GM18861 (cell line): ENCODE results near the gene ERRFI1.

Source experiments
- ATAC-seq: cut with Tn5 transposase; IDR thresholded peaks from one replicate; pipeline ENCODE4 v1.9.1; 2021; ENCODE audit not compliant: unreplicated experiment

The ERRFI1 gene

DNA sequence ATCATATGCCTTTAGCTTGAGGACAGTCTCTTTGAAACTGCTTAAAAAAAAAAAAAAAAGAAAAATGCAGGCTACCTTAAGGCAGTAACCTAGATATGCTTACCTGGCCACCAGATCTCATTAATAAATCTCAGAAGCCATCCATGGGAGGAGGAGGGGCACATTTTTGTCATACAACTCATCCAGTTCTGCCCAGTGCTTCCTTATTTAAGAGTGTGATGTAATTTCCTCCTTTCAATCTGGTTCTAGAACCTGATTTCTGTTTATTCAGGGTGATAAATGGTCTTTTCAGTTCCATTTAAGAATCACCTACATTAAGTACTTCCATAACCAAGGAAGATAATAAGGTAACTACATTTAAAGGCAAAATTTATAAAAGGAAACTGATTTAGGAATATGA, 6.1 kb downstream of the ERRFI1 start:
- ATAC-seq = no peak

DNA sequence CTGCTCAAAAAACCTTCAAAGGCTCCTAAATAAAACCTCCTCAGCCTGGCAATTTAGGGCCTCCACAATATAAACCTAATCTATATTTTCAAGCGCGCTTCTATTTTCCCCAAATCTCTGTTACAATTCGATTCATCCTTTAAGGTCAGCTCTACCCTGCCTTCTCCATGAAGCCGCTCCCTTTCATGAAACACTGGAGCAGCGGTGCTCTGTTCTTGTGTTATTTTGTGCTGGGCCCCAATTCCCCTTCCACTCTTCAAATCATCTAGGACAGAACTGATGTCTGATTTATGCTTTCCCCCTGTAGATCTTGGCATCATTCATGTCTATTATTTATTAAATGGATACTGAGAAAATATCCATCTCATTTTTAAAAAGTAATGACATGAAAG, 6.9 kb downstream of the ERRFI1 start:
- no peak for ATAC-seq

DNA sequence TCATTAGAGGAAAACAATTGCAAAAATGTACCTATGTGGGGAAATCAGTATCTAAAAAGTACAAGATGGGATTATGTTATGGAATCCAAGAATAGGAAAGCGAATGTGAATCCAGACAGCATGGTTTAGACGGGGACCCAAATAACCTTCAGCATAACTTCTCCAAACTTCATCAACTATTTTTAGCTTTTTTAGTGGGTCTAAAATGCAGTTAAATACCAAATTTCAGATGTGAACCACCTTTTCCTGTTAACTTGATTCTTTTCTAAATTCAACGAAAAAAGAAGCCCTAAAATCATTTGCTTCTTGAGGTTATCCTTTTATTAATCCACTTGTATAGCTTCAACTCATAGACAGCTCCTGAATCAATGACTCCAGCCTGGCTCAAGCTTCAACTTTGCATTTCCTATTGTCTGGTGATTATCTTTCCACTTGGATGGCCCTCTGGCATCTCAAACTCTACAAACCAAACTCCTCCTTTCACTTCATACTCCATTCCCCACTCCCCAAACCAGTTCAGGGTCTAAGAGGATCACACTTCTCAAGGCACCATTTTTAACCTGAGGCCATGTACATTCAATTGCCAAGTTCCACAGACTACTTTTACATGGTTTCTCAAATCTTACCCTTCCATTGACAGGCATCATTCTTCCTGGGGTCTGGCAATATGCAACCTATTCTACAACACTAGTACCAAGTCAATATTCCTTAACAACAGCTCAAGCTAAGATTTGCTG, 7.4 kb downstream of the ERRFI1 start:
- no peak for ATAC-seq

DNA sequence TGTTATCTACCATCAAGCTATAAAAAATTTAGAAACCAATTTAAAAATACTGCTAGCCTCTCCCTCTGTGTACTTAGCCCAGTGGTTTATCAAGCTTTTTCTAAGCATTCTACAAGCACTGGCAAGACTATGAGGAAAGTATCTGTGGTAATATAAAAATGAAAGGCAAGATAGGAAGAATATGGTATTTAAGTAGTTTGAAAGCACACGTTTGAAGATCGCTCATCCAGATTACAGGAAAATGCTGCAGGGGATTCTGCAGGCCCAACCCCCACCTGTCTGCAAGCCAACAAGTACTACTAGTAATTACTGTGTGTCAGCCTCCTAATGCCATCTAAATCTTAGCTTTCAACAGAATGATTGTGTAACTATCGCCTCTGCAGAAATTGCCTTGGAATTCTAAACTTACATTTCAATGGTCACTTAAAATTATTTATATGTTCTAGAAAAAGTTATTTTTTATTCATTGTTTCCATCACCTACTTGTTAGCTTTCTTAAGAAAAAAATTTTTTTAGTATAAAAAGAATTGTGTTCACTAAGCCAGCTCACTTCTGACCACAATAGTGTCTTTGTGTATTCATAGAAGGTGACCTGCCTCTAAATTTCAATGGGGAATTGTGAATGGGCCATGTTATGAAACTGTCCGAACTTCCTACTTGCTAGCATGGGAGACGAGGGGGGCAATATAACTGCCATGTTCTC, 8.5 kb downstream of the ERRFI1 start:
- no peak for ATAC-seq

DNA sequence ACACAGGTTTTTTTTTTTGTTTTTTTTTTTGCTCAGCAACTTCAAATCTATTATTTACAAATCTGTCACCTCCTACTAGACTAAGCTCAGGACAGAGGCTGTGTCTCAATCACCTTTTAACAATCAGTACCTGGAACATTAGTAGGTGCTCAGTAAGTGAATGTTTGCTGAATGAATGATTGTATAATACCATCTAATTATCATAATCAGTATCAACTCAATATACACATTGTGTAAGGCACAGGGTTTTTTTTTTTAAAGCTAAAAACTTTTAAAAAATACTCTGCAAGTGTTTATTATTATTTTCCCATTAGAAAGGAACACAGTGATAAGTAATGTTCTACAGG, 9.2 kb downstream of the ERRFI1 start:
- no peak for ATAC-seq

DNA sequence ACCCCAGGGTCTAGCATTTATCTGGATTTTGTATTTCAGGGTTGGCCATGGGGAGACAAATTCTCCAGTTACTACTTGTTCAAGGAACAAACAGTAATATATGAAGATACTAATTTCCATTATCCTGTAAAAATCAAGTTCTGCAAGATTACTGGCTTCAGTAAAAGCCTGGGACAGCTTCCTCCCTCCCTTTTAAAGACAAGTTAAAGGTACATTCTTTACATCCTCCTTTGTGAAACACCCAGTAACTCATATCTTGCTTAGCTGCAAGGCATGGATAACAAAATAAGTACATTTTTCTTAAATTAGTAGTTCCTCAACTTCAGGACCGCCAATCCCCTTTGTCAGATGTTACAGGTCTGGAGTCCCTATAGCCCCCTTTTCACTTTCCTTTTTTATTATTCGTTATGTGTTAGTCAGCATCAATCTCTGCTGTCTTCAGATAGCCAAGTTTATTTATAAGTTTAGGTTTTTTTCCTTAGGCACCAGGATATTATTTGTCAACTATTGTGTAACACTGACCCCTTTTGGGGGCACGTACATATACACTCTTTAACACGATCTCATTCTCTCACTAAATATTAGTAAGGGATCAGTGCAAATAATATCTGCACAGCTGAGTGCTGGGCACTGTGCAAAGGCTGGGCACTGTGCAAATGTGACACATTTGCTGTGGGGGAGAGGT, 9.8 kb downstream of the ERRFI1 start:
- ATAC-seq = no peak

DNA sequence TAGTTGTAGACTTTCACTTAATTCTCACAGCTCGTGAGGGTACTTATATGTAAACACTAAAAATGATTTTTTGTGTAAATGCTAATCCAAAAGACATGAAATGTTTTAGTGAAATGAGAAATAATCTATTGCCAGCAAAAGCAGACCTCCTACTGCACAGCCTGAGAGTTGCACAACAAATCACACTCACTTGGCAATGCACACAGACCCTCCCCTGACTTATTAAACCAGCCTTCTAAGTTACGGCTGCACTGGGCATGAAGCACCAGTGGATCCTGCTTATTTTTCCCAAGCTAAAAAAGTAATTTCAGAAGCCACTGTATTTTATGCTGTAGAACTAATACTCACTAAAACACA, 10.3 kb downstream of the ERRFI1 start:
- ATAC-seq = no peak

DNA sequence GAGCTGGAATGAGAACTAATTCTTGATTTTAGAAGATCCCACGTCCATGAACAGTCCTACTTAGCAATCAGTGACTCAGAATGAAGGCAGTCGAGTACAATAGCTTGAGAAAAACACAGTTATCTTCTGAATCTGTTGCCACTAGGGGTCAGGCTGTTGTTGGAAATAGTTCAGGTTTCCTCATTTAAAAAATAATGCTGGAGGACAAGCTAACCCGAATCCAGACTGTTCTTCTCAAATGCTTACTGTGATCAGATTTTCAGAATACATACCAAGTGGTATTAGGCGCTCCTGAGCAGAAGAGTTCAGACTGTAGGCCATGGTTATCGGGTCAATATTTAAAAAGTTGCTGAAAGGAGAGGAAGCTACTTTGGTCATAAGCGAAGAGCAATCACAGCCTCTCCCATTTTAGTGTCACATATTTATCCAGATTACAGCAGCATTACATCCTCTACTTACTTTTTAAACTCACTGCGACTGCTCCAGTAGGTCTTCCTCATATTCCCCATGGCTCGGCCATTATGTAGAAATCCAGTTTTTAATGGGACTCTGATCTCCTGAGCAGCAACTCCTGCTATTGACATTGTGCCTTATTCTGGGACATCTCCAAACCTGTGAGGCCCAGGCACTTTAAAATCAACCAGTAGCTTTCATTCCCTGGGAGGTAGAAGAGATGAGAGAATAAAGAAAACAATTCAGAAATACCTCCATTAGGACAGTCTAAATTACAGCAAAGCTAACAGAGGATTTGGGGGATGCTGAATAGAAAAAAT, 10.9 kb downstream of the ERRFI1 start:
- ATAC-seq = no peak

DNA sequence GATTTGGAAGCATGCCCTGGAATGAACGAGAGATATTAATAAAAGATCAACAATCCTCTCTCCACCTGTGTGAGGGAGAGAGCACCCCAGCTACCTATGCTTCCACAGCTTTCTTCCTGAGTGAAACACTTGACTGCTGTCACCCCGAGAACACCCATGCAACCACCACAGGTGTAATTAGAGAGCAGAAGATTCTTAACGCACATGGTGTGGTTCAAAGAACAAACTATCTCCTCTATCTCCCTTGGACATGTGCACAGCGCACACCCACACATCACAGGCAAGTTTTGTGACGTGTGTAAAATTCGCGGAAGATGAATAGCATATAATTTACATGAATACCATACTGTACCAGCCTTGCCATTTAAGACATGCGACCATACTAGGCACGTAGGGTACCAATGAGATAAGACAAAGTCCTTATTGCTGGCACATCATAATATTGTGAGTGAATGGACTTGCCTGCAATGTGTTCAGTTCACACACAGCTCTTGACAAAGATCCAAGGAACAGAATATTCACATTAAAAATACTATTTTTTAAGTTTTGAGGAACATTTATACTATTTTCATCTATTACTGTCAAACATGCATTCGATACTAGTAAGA, 11.6 kb downstream of the ERRFI1 start:
- no peak for ATAC-seq

DNA sequence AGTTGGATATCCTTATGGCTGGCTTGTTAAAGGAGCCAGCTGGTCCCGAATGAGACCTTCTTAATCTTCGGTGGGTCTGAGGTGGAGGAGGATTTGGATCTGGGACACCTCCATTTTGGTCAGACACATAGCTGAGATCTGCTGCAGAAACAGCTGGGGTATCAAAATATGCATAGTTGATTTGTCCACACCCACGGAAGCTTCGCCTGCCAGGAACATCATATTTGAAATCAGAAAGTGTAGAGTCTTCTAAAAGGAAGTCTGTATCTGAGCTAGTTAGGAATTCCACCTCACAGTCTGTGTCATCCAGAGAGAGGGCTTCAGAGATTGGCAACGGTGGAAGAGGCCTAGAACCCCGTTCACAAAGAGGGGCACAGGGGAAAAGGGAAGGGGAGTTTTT, 12.3 kb downstream of the ERRFI1 start:
- ATAC-seq = no peak

DNA sequence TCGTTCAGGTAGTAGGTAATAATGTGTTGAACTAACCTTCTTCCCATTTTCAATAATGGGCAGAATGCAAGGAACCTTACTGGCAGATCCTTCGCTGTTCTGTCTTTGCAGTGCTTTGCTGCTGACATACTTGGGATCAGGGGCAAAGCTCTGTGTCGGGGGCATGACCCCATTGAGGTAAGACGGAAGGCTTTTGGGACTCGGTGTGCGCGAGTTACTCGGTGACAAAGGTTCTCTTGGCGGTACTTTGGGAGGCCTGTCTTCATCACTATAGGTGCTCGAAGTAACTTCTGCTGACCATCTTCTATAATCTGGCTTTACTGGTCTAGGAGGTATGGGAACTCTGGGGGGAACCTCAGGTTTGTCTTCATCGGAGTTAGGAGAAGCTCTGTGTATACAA, 12.7 kb downstream of the ERRFI1 start:
- no peak for ATAC-seq

DNA sequence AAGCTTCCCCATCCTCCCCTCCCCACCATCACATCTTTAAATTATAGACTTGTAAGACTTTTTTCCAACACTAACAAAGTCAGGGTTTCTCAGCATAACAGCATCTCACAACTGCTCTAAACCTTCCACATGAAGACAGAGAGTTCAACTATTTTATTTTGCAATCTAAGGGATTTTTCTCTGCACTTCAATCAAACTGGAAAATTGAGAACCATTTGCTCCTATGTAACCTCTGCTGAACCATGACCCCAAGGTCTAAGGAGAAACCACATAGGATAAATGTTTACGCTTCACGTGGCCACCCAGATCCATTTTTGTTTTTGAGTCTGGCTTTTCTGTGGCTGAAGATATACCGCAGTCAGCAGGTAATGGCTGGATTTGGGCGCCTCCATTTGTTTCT, 13.2 kb downstream of the ERRFI1 start:
- ATAC-seq = no peak

DNA sequence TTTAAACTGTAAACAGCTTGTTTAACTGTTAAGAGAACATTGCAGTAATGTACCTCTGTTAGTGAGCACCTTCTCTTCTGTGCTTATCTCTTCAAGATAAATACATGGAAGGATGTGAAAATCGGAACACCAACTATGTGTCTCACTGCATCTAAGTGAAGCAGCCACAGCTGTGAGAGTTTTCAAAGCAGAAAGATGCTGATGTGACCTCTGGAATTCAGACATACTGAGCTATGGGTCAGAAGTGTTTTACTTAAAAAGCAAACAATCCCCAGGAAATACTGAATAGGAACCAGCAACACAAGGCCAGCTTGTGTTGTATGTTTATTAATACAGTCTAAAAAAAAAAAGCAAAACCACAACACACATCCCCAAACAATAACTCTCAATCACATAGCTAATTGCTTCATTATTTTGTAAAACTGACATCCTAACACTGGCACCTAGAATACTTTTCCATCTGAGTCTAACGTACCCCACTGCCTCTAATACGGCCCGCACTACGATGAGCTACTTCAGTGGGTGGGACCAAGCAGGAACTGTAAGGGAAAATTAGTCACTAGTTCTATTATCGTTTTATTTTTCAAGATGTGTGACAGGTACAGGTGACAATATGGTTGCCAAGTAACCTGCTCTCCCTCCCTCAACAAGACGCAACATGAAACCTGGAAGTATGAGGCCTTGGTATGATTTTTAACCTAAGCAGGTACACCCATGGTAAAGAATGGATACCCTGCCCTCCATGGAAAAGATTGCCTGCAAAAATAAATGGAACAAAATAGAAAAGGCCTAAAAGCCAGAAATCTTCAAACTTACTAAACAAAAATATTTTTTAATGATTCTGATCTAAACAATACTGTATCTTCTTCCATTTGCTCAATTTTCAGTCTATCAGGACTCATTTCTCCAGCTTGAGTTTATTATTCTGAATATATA, 13.9 kb downstream of the ERRFI1 start:
- no peak for ATAC-seq

DNA sequence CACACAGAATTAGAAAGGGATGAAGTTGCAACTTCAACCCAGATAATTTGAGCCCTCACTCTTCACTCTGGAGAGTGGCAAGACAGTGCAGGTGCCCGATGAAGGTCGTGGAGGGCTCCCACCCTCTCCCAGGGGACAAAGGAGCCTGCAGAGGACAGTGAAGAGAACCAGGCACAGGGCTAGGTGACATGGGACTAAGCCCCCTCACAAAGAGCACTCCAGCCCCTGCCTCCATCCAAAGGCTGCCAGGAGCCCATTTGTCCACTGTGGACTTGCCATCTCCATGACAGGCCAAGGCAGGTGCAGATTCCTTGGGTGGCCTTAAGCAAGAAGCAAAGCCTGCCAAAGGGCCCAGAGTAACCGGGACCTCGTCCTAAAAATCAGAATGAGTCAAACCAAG, 15.1 kb downstream of the ERRFI1 start:
- ATAC-seq = no peak

DNA sequence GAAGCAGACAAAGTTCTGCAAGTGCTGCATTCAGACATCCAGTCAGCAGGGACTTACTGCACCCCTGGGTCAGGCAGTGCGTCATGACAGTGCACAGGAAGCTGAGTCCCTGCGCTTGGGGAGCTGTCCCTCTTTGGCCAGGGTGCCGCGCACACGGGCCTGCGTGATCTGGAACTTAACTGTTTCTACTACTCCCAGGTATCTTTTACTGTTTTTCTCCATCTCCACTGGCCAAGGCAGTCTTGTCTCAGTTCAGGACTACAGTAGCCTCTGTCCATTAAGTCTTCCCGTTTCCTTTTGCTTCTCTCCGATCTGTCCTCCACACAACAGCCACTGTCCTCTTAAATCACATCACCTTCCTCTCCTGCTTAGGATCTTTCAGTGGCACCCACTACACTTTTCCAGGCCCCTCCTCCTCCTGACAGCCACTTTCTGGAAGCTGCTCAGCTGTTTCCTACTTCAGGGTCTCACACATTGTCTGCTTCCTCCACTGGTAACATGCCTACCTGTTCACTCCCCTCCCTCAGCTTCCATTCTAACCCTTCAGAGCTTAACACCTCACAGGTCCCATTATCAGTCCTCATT, 15.9 kb downstream of the ERRFI1 start:
- no peak for ATAC-seq

DNA sequence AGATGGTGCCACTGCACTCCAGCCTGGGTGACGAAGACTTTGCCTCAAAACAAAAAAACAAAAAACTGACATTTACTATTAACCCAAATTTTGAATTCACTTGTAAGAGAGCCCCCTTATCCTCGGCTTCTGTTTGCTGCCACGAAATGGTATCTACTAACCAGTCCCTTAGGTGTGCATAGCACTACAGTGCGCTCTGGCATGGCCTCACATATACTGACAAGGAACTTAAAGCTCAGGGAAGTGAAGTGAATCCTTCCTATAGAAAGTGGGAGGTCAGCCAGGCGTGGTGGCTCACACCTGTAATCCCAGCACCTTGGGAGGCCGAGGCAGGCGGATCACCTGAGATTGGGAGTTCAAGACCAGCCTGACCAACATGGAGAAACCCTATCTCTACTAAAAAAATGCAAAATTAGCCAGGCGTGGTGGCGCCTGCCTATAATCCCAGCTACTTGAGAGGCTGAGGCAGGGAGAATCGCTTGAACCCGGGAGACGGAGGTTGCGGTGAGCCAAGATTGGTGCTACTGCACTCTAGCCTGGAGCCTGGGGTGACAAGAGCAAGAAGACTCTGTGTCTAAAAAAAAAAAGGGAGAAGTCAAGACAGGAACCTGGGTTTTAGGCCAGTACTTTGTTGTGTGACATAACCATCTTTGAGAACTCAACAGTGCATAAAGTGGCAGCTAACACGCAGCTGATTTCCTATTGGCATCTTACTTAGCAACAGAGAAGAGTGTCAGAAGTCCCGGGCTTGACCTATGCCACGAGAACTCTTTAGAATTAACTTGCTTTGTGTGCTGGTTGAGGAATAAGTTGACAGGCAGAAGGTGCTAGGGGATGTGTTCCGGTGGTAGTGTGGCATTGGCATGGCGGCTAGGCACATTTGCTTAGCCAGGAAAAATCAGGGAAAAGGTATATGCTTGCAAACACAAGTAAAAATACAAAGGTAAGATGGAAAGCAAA, 16.8 kb downstream of the ERRFI1 start:
- ATAC-seq = no peak

DNA sequence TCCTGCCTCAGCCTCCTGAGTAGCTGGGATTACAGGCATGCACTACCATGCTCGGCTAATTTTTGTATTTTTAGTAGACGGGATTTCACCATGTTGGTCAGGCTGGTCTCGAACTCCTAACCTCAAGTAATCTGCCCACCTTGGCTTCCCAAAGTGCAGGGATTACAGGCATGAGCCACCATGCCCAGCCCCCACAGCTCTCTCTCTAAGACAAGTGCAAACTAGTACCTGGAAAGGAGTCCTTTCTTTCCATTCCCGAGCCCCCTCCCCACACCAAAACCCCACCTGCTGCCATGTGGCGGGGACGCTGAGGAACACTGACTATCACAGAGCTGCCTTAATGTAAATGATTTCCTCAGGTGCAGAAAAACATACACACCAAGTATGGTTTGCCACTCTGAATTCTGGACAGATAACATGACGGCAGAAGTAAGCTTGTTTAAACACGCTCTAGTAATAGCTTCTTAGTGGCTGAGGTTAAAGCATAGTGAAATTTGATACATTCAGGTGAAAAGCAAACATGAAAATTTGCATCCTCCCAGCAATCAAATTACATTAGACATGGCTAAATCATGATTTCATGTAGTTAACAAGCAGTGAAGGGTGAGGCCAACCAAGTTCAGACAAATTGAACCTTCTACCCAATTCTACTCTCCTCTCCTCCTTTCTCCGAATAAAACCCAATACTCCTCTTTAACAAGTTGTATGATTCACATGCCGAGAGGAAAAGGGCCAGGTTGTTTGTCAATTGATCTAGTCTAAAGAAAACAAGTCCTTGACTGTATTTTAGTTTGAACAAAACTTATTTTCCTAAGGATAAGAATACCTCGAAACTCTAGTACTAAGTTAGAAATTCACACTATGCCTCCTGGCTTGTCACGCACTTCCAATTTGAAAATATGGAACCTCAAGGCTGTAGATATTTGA, 19.8 kb downstream of the ERRFI1 start:
- ATAC-seq = no peak
